OCI-LY7 (cell line): ENCODE results near the gene CORO2B. TPM values are rescaled to one million over a fixed set of nuclear protein-coding genes. Genes with fewer than 3 reads are reported as not detected.
"Not testable (repeated sequence)": the region's sequence is repeated elsewhere in the genome, so short reads cannot be mapped to it uniquely, and the experiment has no call there.

ENCODE experiments used
- BruUV-seq: library from RNA; stranded (reverse); fragments of 400-500 nt; replicated peaks from 2 replicates; lab custom pipeline; 2021; lab: Mats Ljungman, UMichigan
- CTCF ChIA-PET: fragments of 300-600 bp; sonication (Branson Sonifier 250); formaldehyde crosslinking; loops from one replicate; lab custom pipeline; 2022; ENCODE audit warnings: antibody characterized with exemption; ENCODE audit not compliant: unreplicated experiment; lab: Charles Lee
- POLR2A ChIA-PET: fragments of 300-600 bp; sonication (Branson Sonifier 250); formaldehyde crosslinking; loops from one replicate; lab custom pipeline; 2022; ENCODE audit warnings: antibody characterized with exemption; lab: Charles Lee
- DNase-seq: peaks from one replicate; pipeline ENCODE4 v3.0.0-alpha.2; 2015; ENCODE audit warnings: low spot score
- H2AFZ ChIP-seq: fragments of 200-600 bp; sonication (generic), shearing (Covaris generic); 2 replicates; pipeline ENCODE4 v1.6.1; 2014; ENCODE audit warnings: mild to moderate bottlenecking, antibody characterized with exemption, low read length, moderate library complexity
- H3K27ac ChIP-seq: fragments of 200-600 bp; sonication (generic); 2 replicates; pipeline ENCODE4 v1.5.1; 2014; ENCODE audit warnings: mixed run types, low read depth, mild to moderate bottlenecking, moderate library complexity, low read length, inconsistent platforms; ENCODE audit not compliant: poor library complexity, severe bottlenecking
- H3K36me3 ChIP-seq: fragments of 200-600 bp; sonication (generic); 2 replicates; pipeline ENCODE4 v1.6.1; 2014; ENCODE audit warnings: mild to moderate bottlenecking, antibody characterized with exemption, low read length, moderate library complexity, mixed read lengths; ENCODE audit not compliant: insufficient read depth
- H3K4me1 ChIP-seq: fragments of 200-600 bp; sonication (generic); 2 replicates; pipeline ENCODE4 v1.5.1; 2014; ENCODE audit warnings: mild to moderate bottlenecking, low read length; ENCODE audit not compliant: insufficient read depth, poor library complexity, severe bottlenecking
- H3K4me2 ChIP-seq: fragments of 200-600 bp; sonication (generic); 2 replicates; pipeline ENCODE4 v1.6.1; 2014; ENCODE audit warnings: mild to moderate bottlenecking, low read length
- H3K4me3 ChIP-seq: fragments of 200-600 bp; sonication (generic); 2 replicates; pipeline ENCODE4 v1.5.1; 2014; ENCODE audit warnings: mild to moderate bottlenecking, low read depth, low read length; ENCODE audit not compliant: poor library complexity, severe bottlenecking
- H3K79me2 ChIP-seq: fragments of 200-600 bp; sonication (generic); 2 replicates; pipeline ENCODE4 v1.6.1; 2016; ENCODE audit warnings: low read depth, mild to moderate bottlenecking, low read length, moderate library complexity, mixed read lengths; ENCODE audit not compliant: insufficient read depth
- H3K9me2 ChIP-seq: fragments of 200-600 bp; sonication (generic); 2 replicates; pipeline ENCODE4 v1.6.1; 2016; ENCODE audit warnings: mild to moderate bottlenecking, low read length, mixed read lengths; ENCODE audit not compliant: insufficient read depth
- H3K9me3 ChIP-seq: fragments of 200-600 bp; sonication (generic); 2 replicates; pipeline ENCODE4 v1.6.1; 2014; ENCODE audit warnings: mild to moderate bottlenecking, mixed run types, low read length, mixed read lengths
- H4K20me1 ChIP-seq: fragments of 200-600 bp; sonication (generic); 2 replicates; pipeline ENCODE4 v1.6.1; 2014; ENCODE audit warnings: mild to moderate bottlenecking, antibody characterized with exemption, low read length, moderate library complexity, mixed read lengths; ENCODE audit not compliant: insufficient read depth
- CTCF ChIP-seq: fragments of 200-600 bp; sonication (generic); conservative IDR thresholded peaks from 2 replicates; pipeline ENCODE4 v1.5.1; 2014; ENCODE audit warnings: mild to moderate bottlenecking, antibody characterized with exemption, low read length, moderate library complexity, mixed read lengths
- EZH2phosphoT487 ChIP-seq: fragments of 200-600 bp; sonication (generic); IDR thresholded peaks from 2 replicates; pipeline ENCODE4 v1.6.1; 2018; ENCODE audit warnings: low read depth, borderline replicate concordance, mild to moderate bottlenecking, mixed run types, antibody characterized with exemption, low read length, moderate library complexity, mixed read lengths
- intact Hi-C: fragments of 100-400 bp; cut with micrococcal nuclease; formaldehyde crosslinking; loops from one replicate; pipeline ENCODE4 v1.10.0; 2022; ENCODE audit not compliant: unreplicated experiment
- total RNA-seq, 2 experiments: library from RNA; depleted of rRNA in 1 of 2; stranded (reverse); fragments of >200 nt in 1 of 2; shearing (Covaris generic) in 1 of 2; gene quantifications; 2 replicates each; pipeline ENCODE4 v1.2.3, GENCODE V29; 2014 to 2022

The CORO2B gene
- total RNA-seq, 2 experiments from 2014 or later: 7.4 to 12.5 TPM

- intact Hi-C loops: no loop called here
- CTCF ChIA-PET: no interaction called here
- POLR2A ChIA-PET: no interaction called here
These were observed 23.8 kb downstream of the CORO2B start for GRCh38 chr15:68602459-68603215.

GRCh38 chr15:68603216-68603595 lies 24.4 kb downstream of the CORO2B start:
- Histone ChIP-seq H3K27ac (no peak overlapping the region), H3K4me2 (no peak overlapping the region), H3K4me3 (no peak overlapping the region), H3K36me3 (peaks cover 8% of the 10 kb centered on the region; the same call in 1 of the 2 replicates), H3K4me1 (peaks cover 28% of the 10 kb centered on the region), H3K79me2 (no peaks in the 10 kb centered on the region; the same call in 1 of the 2 replicates), H2AFZ (no peak overlapping the region), H3K9me3 (no peaks in the 10 kb centered on the region), H4K20me1 (no peaks in the 10 kb centered on the region), H3K9me2 (no peaks in the 10 kb centered on the region)
- BruUV-seq: no TSS peak
- ChIA-PET POLR2A (no interaction called here), CTCF (no interaction called here)
- intact Hi-C loops: no loop called here
- TF ChIP-seq CTCF: no peak
- no peak for TF ChIP-seq EZH2phosphoT487
- DNase-seq: no peak

More at GRCh38 chr15:68602459-68603215, 23.8 kb downstream of the CORO2B start:
- no peak for DNase-seq
- TF ChIP-seq EZH2phosphoT487 (no peak), CTCF (no peak; the same call in 1 of the 2 replicates)
- no peaks in the 10 kb centered on the region for H3K9me2 ChIP-seq
- peaks cover 34% of the 10 kb centered on the region for H3K4me1 ChIP-seq
- H2AFZ ChIP-seq: no peak overlapping the region
- no peak overlapping the region for H3K4me2 ChIP-seq
- H4K20me1 ChIP-seq: no peaks in the 10 kb centered on the region
- H3K36me3 ChIP-seq: peaks cover 8% of the 10 kb centered on the region; the same call in 1 of the 2 replicates
- H3K27ac ChIP-seq: no peak overlapping the region
- no peaks in the 10 kb centered on the region; the same call in 1 of the 2 replicates for H3K79me2 ChIP-seq
- BruUV-seq: no TSS peak
- no peaks in the 10 kb centered on the region for H3K9me3 ChIP-seq
- no peak overlapping the region for H3K4me3 ChIP-seq

GRCh38 chr15:68603951-68604350 lies 25.2 kb downstream of the CORO2B start:
- BruUV-seq: no TSS peak
- H3K27ac ChIP-seq: no peak overlapping the region
- no peaks in the 10 kb centered on the region; the same call in 1 of the 2 replicates for H3K79me2 ChIP-seq
- POLR2A ChIA-PET: no interaction called here
- TF ChIP-seq EZH2phosphoT487 (no peak), CTCF (no peak)
- peaks cover 8% of the 10 kb centered on the region; the same call in 1 of the 2 replicates for H3K36me3 ChIP-seq
- peaks cover 25% of the 10 kb centered on the region for H3K4me1 ChIP-seq
- no peaks in the 10 kb centered on the region for H3K9me3 ChIP-seq
- DNase-seq: no peak
- no peaks in the 10 kb centered on the region for H4K20me1 ChIP-seq
- intact Hi-C loops: no loop called here
- no peak overlapping the region for H3K4me3 ChIP-seq
- CTCF ChIA-PET: no interaction called here
- no peaks in the 10 kb centered on the region for H3K9me2 ChIP-seq
- H3K4me2 ChIP-seq: no peak overlapping the region
- no peak overlapping the region for H2AFZ ChIP-seq

GRCh38 chr15:68604840-68605478 lies 26.2 kb downstream of the CORO2B start:
- intact Hi-C loops, CTCF ChIA-PET, DNase-seq, H3K4me2 ChIP-seq, H3K27ac ChIP-seq, H3K79me2 ChIP-seq, H3K4me3 ChIP-seq, BruUV-seq, H3K9me3 ChIP-seq, H3K36me3 ChIP-seq, POLR2A ChIA-PET, H2AFZ ChIP-seq, H4K20me1 ChIP-seq, H3K9me2 ChIP-seq: not testable (repeated sequence)
- H3K4me1 ChIP-seq: peaks cover 15% of the 10 kb centered on the region
